Mesothelial cell of epicardium (in vitro differentiated cells): ENCODE results near the gene RPL13A. TPM values are rescaled to one million over a fixed set of nuclear protein-coding genes. Genes with fewer than 3 reads are reported as not detected.
"Not testable (repeated sequence)": the region's sequence is repeated elsewhere in the genome, so short reads cannot be mapped to it uniquely, and the experiment has no call there.

Experiments
- DNase-seq, 2 experiments: peaks; one replicate each; pipeline ENCODE4 v3.0.0; 2021; ENCODE audit warnings: low spot score in 2 of 2; ENCODE audit not compliant: unreplicated experiment in 2 of 2
- H3K27ac Mint-ChIP-seq: 2 replicates; pipeline ENCODE4 v1.8.0; 2021; ENCODE audit warnings: mixed read lengths
- H3K27me3 Mint-ChIP-seq: 2 replicates; pipeline ENCODE4 v1.8.0; 2021; ENCODE audit warnings: low read depth, mixed read lengths
- H3K36me3 Mint-ChIP-seq: 2 replicates; pipeline ENCODE4 v1.8.0; 2021; ENCODE audit warnings: mixed read lengths
- H3K4me1 Mint-ChIP-seq: 2 replicates; pipeline ENCODE4 v1.8.0; 2021; ENCODE audit warnings: mixed read lengths
- H3K4me3 Mint-ChIP-seq: 2 replicates; pipeline ENCODE4 v1.8.0; 2021; ENCODE audit warnings: mild to moderate bottlenecking, moderate library complexity, mixed read lengths
- H3K9me3 Mint-ChIP-seq: 2 replicates; pipeline ENCODE4 v1.8.0; 2021; ENCODE audit warnings: mixed read lengths
- total RNA-seq: library from RNA; stranded (reverse); gene quantifications from 3 replicates; pipeline ENCODE4 v1.2.1, GENCODE V29; 2021
- TF ChIP-seq, protein P1 (sequence below): fragments of 200-600 bp; sonication (generic); IDR thresholded peaks from one replicate; pipeline ENCODE4 v1.5.0; 2021; ENCODE audit warnings: antibody characterized with exemption; ENCODE audit not compliant: unreplicated experiment

Gene RPL13A
- total RNA-seq, 1 donor from 2014 or later, result 2,869 TPM

DNA sequence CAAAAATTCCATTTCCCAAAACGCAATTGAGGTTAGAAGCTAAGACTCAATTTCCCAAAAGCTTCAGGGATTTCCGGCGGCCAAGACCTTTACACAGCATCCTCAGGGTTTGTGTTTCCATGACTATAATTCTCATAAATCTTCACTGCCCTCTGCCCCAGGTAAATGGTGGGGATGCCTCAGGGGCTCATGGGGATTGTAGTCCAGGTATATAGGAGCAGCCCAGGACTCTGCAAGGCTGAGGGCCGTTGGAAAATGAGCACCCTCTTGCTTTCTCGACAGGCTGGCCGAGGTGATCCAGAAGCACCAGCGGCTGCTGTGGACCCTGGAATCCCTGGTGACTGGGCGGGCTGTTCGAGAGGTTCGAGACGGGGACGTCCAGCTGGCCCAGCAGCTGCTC is 28.0 kb upstream of the RPL13A start:
- DNase-seq, result no peak
- H3K9me3 Mint-ChIP-seq, result no peaks in the 10 kb centered on the region
- no peak overlapping the region for H3K4me3 Mint-ChIP-seq
- H3K4me1 Mint-ChIP-seq, result no peaks in the 10 kb centered on the region
- peaks cover 4% of the 10 kb centered on the region for H3K36me3 Mint-ChIP-seq
- no peak overlapping the region for H3K27ac Mint-ChIP-seq
- no peaks in the 10 kb centered on the region for H3K27me3 Mint-ChIP-seq
- TF ChIP-seq, protein P1, sequence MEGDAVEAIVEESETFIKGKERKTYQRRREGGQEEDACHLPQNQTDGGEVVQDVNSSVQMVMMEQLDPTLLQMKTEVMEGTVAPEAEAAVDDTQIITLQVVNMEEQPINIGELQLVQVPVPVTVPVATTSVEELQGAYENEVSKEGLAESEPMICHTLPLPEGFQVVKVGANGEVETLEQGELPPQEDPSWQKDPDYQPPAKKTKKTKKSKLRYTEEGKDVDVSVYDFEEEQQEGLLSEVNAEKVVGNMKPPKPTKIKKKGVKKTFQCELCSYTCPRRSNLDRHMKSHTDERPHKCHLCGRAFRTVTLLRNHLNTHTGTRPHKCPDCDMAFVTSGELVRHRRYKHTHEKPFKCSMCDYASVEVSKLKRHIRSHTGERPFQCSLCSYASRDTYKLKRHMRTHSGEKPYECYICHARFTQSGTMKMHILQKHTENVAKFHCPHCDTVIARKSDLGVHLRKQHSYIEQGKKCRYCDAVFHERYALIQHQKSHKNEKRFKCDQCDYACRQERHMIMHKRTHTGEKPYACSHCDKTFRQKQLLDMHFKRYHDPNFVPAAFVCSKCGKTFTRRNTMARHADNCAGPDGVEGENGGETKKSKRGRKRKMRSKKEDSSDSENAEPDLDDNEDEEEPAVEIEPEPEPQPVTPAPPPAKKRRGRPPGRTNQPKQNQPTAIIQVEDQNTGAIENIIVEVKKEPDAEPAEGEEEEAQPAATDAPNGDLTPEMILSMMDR, result no peak

DNA sequence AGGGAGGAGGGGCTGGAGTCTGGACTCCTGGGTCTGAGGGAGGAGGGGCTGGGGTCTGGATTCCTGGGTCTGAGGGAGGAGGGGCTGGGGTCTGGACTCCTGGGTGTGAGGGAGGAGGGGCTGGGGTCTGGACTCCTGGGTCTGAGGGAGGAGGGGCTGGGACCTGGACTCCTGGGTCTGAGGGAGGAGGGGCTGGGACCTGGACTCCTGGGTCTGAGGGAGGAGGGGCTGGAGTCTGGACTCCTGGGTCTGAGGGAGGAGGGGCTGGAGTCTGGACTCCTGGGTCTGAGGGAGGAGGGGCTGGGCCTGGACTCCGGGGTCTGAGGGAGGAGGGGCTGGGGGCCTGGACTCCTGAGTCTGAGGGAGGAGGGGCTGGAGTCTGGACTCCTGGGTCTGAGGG is 26.3 kb upstream of the RPL13A start:
- not testable (repeated sequence) for H3K36me3 Mint-ChIP-seq, H3K9me3 Mint-ChIP-seq, H3K27ac Mint-ChIP-seq, H3K4me1 Mint-ChIP-seq, H3K27me3 Mint-ChIP-seq, H3K4me3 Mint-ChIP-seq, DNase-seq

DNA sequence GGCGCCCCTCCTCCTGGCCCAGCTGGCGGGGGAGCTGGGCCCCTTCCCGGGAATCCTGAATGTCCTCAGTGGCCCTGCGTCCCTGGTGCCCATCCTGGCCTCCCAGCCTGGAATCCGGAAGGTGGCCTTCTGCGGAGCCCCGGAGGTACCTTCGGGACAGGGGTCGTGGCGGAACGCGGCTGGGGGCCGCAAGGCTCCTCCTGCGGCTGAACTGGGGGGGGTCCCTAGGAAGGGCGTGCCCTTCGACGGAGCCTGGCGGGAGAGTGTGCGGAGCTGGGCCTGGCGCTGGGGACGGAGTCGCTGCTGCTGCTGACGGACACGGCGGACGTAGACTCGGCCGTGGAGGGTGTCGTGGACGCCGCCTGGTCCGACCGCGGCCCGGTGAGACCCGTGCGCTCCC is 25.8 kb upstream of the RPL13A start:
- TF ChIP-seq, protein P1, result no peak
- Mint-ChIP-seq H3K27me3 (no peaks in the 10 kb centered on the region), H3K27ac (no peak overlapping the region), H3K4me1 (no peaks in the 10 kb centered on the region), H3K4me3 (no peak overlapping the region), H3K9me3 (no peaks in the 10 kb centered on the region), H3K36me3 (peaks cover 4% of the 10 kb centered on the region)
- no peak for DNase-seq

DNA sequence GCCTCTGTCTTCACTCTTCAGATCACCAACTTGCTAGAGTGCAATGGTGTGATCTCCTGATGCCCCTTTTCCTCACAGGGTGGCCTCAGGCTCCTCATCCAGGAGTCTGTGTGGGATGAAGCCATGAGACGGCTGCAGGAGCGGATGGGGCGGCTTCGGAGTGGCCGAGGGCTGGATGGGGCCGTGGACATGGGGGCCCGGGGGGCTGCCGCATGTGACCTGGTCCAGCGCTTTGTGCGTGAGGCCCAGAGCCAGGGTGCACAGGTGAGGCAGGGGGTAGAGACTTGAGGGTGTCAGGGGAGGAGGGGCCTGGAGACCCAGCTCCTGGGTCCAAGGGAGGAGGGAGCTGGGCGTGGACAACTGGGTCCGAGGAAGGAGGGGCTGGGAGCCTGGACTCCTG is 24.9 kb upstream of the RPL13A start:
- Mint-ChIP-seq H3K4me3 (no peak overlapping the region), H3K36me3 (peaks cover 2% of the 10 kb centered on the region), H3K9me3 (no peaks in the 10 kb centered on the region), H3K27ac (no peak overlapping the region), H3K4me1 (no peaks in the 10 kb centered on the region), H3K27me3 (no peaks in the 10 kb centered on the region)
- DNase-seq, result no peak
- TF ChIP-seq, protein P1, result no peak

DNA sequence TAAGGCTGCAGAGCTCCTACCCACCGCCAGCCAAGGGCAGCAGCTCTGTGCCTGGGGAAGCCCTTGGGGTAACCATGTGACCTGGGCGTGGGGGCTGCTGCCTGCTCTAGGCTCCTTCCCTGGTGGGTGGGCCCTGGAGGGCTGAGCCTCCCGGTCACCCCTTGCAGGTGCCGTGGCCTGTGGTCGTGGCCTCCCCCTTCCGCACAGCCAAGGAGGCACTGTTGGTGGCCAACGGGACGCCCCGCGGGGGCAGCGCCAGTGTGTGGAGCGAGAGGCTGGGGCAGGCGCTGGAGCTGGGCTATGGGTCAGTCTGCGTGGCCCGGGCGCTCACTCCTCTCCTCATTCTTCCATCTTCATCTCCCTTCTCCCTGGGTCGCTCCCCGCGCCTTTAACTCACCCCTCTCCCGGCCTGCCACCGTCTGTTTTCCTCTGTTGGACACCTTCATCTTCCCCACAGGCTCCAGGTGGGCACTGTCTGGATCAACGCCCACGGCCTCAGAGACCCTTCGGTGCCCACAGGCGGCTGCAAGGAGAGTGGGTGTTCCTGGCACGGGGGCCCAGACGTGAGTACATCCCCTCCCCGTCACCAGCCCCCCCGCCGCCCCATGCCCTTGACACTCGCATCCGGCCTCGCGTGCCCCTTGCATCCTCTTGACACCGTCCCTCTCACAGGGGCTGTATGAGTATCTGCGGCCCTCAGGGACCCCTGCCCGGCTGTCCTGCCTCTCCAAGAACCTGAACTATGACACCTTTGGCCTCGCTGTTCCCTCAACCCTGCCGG is 23.3 kb upstream of the RPL13A start:
- DNase-seq, result no peak
- Mint-ChIP-seq H3K4me1 (no peaks in the 10 kb centered on the region), H3K9me3 (no peaks in the 10 kb centered on the region), H3K36me3 (peaks cover 6% of the 10 kb centered on the region), H3K27me3 (no peaks in the 10 kb centered on the region), H3K27ac (no peak overlapping the region), H3K4me3 (no peak overlapping the region)
- TF ChIP-seq, protein P1, result no peak

DNA sequence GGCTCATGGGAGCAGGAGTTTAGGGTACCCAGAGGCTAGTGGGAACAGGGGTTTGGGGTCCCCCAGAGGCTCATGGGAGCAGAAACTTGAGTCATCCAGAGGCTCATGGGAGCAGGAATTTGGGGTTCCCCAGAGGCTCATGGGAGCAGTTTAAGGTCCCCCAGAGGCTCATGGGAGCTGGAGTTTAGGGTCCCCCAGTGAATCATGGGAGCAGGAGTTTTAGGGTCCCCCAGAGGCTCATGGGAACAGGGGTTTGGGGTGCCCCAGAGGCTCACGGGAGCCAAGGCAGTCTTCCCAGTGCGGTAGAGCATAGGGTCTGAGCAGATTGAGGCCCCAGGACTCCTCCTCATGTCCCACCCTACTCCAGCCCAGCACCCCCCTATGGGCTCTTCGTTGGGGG is 22.0 kb upstream of the RPL13A start:
- Mint-ChIP-seq H3K9me3 (no peaks in the 10 kb centered on the region), H3K27me3 (no peaks in the 10 kb centered on the region), H3K36me3 (peaks cover 6% of the 10 kb centered on the region), H3K4me1 (no peaks in the 10 kb centered on the region), H3K27ac (no peak overlapping the region), H3K4me3 (no peak overlapping the region)
- TF ChIP-seq, protein P1, result no peak
- no peak for DNase-seq
